Suppressor macrophage treated with lipopolysaccharide for 1 hour (primary cell): ENCODE measurements around the gene SPINT4.

ENCODE experiments used
- DNase-seq, 3 donors: peaks; one replicate each; pipeline ENCODE4 v3.0.0-alpha.2; 2020 to 2022

Gene SPINT4

DNA sequence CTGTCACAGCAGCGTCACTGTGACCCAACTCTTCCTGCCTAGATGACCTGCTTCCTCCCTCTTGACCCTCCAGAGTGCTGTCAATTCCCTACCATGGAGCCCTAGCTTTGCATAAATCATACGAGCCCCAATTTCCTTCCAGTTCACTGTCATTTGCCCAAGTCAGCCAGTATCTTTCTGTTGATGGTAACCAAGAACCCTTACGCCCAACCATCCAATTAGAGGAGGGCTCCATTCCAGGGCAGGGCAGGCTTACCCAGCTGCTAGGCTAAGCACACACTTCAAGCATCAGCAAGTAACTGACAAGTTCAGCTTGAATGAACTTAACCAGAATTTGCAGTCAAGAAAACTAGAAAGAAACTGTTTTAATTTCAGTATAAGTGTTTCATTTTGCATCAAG, 43.8 kb downstream of the SPINT4 start:
- peak; percentile 24 to 51 (median 27) for DNase-seq

DNA sequence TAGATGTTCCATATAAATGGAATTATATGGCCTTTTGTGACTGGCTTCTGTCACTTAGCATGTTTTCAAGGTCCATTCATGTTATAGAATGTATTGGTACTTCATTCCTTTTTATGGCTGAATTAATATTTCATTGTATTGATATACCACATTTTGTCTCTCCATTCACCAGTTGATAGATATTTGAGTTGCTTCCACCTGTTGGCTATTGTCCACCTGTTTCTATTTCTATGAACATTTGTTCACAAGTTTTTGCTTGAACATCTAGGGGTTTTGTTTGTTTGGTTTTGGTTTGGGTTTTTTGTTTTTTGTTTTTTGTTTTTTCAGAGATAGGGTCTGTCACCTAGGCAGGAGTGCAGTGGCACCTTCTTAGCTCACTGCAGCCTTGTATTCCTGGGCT, 46.3 kb downstream of the SPINT4 start:
- no peak for DNase-seq

DNA sequence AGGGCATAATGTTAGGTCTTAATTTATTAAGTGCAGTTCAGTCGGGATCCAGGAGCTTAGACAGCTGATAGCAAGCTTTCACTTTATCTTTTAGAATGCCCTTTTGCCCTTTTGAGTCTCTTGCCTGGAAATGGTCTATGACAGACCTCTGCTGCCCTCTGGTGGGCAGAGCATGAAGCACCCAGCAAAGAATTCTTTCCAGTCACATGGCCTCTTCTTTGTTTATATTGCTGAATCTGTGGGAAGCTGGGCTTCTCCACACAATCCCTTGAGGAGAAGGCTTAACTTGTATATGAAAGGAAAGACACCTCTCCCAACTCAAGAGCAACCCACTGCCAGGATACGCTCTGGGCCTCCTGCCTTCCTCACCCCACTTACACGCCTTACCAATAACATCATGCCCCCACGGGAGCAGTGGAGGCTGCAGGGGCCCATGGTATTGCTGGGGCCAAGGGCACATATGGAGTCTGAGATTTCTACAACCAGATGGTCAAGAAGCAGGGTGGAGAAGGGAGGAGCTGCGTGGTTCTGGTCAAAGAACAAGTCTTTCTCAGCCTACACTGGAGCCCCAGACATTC, 49.1 kb downstream of the SPINT4 start:
- peak; percentile 86 to 91 (median 90) for DNase-seq

DNA sequence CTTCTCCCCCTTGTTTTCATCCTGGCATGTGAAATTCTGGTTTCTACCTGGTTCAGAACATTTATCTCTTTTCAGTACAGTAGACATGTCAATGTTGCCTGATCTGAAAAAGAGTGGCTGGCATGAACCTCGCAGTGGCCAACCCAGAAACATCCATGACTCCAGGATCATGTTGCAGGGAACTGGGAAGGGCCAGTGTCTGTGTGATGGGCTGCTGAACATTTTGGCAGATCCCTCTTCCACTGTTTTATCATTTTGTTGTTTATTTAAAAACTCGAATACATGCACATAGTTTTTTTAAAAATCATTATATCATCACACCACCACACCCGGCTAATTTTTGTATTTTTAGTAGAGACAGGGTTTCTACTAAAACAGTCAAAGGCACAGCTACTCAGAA, 50.5 kb downstream of the SPINT4 start:
- DNase-seq = no peak

DNA sequence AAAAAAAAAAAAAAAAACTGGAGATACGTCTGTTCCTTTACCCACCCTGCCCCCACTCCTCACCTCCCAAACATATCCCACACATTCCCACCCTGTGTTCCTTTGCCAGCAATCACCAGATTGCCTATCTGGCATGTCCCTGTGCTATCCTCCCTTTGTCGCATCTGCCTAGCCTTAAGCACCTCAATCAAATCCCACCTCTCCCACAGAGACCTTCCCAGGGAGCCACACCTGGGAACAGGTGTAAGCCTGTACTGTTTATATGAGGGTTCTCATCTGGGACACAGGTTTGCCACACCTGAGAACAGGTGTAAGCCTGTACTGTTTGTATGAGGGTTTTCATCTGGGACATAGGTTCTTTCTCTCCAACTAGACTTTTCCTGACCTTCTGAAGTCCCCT, 52.8 kb downstream of the SPINT4 start:
- no peak for DNase-seq

DNA sequence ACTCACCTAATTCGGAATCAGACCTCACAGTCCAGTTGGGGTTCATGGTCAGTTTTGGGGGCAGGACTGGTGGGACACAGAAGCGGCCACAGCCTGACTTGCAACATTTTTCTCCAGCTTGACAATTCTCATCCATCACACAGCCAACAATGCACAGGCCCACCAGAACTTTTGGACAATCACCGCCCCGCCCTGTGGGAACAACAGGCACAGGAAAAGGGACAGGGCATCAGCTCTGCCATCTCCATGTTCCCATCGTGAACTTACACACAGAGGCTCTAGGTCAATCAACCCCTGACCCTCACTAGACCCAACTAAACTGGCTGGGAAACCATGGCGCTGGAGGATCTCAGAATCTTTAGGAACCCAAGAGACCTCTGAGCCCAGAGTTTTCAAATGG, 53.3 kb downstream of the SPINT4 start:
- no peak for DNase-seq
